Hematopoietic multipotent progenitor cell treated with erythropoietin and hydrocortisone succinate and interleukin-3 and kit ligand, for 17 days (in vitro differentiated cells): ENCODE data around the gene FCMR.

Experiments
- DNase-seq: peaks from one replicate; pipeline ENCODE4 v3.0.0-alpha.2; 2015; ENCODE audit warnings: low spot score

Gene FCMR

DNA sequence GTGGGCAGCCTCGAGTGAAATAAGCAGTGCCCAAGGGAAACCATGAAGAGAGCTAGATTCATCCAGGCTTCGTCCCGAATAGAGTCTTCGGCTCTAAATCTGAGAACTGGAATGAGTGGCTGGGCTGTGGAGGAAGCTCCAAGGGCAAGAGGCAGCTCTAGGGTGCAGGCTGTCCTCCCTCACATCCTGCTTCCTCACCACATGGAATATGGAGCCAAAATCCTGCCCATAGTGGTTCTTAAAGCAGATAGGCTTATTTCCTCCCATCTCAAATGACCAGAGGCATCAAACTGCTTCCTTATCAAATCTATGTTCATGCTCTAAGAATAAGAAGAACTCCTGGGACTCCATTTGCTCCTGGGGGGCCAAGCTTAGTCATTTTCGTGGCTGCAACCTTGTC is 22.0 kb downstream of the FCMR start:
- no peak for DNase-seq

DNA sequence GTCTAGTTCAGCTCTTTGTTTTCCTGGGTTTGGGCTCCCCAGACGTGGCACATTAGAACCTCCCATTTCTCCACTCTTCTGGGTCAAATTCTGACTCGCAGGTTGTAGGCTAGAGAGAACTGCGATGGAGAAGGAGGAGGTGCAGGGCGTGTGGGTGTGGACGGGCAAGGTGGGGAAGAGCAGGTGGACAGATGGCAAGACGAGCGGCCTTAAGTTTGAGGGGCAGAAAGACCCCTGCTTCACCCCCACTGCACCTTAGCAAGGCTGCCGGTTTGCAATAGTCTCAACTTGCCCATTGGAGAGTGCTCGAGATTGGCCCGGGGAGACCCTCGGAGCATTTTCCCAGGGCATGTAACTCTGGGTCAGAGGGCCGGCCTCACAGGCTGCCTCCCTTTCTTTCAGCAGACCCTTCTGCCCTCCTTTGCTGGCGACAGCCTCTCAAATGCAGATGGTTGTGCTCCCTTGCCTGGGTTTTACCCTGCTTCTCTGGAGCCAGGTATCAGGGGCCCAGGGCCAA is 22.8 kb downstream of the FCMR start:
- no peak for DNase-seq

DNA sequence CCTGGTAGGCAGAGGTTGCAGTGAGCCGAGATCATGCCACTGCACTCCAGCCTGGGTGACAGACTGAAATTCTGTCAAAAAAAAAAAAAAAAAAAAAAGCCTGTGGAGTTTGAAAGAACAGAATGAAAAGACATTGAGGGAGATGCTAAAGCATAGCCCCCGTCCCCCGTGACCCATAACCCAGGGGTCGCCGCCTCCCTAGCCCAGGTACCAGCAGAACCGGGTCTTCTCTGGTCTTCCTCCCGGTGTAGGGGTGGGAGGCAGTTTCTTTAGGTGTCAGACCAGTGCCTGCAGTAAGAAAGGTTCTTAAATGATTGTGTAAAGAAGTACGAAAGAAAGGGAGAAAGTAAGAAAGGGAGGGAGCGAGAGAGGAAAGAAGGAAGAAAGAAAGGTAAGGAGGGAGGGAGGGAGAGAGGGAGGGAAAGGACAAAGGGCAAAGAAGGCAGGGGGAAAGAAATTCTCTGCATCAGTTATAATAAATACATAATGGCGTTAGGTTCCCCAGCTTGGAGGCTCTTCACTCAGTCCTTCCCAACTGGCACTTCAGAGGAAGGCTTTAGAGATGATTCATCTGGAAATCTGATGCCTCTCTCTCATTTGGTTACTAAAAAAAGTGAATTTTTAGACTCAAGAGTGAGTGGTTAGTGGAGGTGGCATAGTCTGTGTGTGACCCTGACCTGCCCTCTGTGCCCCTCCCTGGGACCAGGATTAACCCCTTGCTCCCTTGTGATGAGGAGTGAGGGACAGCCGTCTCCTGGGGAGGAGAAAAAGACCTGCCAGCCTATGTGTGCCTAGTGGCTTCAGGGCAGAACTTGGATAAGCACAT is 23.4 kb downstream of the FCMR start:
- no peak for DNase-seq

DNA sequence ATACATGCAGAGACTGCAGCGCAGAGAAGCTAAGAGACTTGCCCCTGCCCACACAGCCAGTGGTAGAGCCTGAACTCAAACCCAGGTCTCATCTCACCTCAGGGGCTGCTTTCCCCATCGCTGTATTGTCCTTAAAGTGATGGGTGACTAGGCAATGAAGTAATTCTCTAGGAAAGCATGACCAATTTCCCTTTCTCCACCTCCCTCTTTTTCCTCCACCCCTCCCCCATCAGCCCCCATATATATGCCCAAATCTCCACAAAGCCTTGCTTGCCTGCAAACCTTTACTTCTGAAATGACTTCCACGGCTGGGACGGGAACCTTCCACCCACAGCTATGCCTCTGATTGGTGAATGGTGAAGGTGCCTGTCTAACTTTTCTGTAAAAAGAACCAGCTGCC is 24.6 kb downstream of the FCMR start, which contains the start of gene IL24:
Gene IL24 (plus strand): TSS at position 269 of the 400 bp plus-strand sequence. CDS start 390 bp downstream, outside the sequence.
- DNase-seq, result no peak

DNA sequence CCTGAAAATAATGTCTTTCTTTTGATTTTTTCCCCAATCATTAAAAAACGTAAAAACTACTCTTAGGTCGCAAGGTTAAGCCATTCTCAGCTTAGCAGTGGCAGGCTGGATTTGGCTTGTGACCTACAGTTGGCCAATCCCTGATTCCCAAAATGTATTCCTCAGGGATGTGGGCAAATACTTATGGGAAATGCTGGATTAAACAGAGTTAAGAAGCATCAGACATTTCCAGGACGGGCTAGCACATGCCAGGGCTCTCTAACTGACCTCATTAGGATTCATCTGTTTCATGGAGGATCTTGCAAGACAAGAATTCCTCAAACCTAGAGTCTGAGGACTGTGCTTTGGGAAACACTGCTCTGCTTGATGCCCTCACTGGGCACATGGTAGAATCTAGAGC is 25.5 kb downstream of the FCMR start:
- no peak for DNase-seq

DNA sequence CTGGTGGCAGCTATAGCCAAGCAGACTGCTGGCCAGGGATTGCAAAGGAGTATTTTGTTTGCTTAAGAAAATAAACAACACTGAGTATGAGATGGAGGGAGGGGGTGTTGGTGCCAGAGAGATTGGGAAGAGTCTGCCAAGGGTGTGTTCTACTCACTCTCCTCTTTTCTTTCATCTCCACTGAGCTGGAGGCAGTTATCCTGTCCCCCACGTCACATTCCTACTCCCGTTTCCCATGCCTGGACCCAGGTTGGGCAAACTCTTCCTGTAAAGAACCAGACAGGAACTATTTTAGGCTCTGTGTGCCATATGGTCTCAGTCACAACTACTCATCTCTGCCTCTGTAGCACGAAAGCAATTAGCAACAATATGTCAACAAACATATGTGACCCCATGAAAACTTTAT is 25.9 kb downstream of the FCMR start:
- DNase-seq, result no peak

DNA sequence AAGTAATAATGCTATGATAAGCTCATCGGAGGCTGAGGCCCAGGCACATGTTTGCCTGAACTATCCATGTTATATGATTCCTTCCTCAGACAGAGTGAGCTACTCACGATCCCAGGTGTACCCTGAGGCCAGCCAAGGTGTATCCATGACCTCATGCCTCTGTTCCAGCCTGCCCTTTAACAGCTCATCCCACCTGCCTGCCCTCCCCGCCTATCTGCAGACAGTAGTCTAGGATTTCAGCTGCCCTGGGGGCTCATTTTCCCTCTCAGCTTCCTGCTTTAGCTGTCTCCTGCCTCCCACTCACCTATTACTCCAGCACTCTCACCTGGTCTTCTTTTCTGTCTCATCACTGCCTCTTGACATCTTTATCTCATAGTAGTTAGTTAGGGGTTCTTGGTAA is 26.4 kb downstream of the FCMR start:
- DNase-seq, result no peak

DNA sequence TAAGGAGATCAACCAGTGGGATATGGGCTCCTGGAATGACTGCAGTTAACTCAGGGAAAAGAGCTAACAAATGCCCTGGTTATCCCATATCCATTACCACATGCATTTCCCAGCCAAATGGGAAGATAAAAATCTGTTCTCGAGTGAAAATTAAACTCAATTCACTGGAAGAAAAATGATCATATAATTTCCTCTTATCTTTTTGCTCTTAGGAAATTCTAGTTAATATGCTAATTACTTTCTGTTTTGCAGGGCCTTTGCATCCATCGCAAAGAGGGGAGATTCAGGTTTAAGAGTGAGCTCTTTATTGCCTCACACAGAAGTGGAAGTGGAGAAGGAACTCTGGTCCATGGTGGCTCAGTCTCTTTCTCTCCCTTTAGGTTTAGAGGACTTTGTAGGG is 28.4 kb downstream of the FCMR start:
- no peak for DNase-seq

DNA sequence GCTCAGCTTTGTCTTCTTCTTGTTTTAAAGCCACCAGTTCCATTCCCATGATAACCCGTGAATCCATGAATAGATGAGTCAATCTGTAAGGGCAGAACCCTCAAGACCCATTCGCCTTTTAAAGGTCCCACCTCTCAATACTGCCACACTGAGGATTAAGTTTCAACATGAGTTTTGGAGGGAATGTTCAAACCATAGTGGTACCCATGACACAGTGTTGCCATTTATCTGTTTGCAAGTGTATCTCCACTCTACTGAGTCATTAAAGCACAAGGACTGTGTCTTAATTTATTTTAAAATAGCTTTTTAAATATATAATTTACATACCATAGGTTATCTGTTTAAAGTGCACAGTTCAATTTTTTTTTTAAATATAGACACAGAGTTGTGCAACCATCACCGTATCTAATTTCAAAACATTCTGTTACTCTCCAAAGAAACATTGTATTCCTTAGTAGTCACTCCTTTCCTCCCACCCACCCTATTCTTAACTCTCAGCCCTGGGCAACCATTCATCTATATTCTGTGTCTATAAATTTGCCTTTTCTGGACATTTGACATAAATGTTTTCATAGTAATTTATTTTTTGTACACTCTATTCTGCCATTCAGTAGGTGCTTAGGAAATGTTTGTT is 29.3 kb downstream of the FCMR start:
- no peak for DNase-seq

DNA sequence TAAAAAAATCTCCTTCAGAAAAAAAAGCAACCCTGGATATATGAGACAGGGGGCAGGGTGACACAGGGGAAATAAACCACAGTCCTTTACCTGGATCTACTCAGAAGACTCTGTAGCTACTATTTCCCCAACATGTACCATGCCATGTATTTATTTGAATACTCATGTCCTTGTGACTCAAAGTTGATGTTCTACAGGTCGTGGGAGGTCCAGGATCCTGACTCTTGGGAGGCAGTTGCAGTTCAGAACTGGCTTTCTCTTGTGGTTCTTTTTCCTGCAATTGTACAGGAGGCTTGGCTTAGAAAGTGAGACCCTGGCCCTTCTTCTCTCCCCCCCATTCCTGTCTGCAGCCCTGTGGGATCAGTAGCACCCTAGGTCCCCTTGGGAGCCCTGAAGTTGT is 30.3 kb downstream of the FCMR start:
- DNase-seq, result no peak

DNA sequence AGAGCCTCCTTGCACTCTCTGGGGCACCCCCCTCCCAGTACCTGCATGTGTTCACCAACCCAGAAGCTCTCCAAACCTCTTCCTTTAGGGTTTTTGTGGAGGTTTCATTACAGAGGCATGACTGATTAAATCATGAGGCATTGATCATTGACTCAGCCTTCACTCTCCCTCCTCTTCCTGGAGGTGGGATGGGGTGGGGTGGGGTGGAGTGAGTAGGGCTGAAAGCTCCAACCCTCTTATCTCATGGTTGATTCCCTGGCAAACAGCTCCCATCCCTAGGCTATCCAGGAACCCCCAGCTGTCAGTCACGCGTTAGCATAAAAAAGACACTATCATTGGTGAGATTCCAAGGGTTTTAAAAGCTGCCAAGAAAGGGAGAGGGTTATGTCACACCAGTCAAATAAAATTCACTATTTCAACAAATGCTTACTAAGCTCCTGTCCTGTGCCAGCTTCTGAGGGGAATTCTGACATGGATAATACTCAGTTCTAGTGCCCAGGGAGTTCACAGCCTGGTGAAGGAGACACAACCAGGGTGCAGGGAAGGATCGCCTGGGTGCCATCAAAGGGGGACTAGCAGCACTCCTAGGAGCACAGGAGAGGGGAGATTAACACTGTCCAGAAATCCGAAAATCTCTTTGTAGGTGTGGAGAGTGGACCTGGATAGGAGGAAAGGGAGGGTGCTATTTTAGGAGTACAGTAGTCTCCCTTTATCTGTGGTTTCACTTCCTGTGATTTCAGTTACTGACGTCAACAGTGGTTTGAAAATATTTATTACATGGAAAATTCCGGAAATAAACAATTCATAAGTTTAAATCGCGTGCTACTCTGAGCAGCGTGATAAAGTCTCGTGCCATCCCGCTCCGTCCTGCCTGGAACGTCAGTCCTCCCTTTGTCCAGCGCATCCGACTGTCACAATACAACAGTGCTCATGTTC is 31.3 kb downstream of the FCMR start:
- no peak for DNase-seq

DNA sequence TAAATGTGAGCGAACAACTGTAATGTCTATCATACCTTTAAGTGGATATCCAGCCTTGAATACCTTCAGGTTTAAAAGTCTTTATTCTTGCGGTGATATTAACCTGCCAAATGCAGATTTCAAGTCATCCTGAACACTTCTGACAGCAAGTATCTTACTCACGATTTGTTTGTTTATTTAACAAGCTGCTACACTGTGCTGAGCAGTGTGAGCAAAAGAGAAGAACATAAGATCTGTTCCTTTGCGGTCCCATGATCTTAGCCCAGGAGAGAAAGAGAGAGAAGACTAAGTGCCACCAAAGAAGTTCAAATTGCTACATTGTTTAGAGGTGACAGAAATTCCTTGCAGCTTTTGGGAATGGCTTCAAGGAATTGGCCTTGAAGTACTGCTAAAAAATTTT is 34.0 kb downstream of the FCMR start:
- DNase-seq, result no peak

DNA sequence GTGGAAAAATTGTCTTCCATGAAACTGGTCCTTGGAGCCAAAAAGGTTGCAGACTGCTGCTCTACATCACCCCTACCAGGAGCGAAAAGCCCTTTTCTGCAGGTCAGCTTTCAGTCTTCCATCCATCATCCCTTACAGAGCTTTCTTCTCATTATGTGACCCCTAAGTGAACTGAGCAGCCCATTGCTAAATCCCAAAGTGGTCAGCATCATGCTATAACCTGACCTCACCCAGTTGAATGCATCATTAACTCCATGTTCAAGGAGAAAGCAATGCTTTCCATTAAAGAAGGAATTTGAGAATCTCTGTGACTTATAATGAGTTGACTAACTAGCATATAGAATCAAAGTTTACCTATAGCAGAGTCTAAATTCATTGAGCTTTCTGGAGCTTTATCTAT is 34.9 kb downstream of the FCMR start:
- DNase-seq, result no peak

DNA sequence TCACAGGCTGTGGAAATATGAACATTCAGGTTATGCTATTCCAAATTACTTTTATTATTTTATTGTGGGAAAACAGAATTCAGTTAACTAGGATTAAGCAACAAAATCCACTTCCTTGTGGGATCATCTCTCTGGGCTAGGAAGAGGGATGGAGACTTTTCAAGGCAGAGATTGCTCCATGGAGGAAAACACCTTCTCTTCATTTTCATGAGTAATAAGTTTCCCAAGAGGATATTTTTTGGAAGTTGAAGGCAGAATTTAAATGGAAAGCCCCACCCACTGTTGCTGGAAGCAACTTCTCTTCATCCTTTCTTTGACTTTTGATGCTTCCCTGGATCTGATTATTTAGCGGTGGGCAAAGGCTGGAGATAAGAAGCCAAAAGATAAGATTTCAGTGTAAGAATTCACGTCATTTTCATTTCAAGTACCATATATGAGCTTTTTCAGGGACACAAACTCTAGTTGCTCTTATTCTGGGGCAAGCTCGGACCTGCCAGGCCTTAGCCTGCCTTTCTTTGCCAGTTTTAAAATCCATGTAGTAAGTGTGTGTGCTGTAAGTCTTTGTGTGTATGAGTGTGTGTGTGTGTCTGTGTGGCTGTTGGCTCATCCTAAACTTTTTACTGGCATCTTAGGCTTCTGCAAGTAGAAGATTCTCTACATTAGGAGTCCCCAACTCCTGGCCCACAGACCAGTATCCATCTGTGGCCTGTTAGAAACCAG is 36.2 kb downstream of the FCMR start:
- no peak for DNase-seq

DNA sequence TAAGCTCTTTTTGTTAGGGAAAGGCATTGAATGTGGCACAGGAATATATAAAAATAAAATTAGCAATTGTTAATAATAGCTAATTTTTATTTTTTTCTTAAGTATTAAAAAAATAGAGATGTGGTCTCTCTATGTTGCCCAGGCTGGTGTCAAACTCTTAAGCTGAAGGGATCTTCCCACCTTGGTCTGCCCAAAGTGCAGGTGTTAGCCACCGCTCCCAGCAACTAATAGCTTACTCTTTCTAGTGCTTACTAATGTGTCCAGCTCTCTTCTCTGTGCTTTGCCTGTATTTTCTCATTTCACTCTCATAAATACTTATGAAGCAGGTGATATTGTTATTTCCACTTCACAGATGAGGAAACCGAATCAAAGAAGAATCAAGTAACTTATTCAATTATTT is 37.9 kb downstream of the FCMR start:
- DNase-seq, result no peak

DNA sequence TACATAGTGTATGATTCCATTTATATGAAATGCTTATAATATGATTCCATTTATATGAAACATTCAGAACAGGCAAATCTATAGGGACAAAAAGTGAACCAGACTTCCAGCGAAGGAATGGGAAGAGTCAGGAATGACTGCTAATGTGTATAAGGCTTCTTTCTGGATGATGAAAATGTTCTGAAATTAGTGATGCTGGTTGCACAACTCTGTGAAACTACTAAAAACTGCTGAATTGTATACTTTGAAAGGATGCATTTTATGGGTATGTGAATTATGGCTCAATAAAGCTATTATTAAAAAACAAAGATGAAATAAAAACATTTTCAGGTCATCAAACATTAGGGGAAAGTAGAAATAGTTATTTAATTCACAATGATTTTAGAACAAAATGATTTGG is 38.6 kb downstream of the FCMR start:
- DNase-seq, result no peak

DNA sequence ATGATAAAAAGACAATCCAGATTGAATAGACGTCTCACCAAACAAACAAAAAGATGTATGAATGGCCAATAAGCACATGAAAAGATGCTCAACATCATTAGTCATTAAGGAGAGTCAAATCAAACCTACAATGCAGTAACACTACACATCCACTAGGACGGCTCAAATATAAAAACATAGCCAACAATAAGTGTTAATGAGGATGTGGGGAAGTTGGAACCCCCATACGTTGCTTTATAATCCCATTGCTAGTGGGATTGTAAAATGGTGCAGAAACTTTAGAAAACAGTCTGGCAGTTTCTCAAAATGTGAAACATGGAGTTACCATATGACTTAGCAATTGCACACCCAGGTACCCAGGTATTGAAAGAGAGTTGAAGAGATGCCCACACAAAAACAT is 39.2 kb downstream of the FCMR start:
- DNase-seq, result no peak

DNA sequence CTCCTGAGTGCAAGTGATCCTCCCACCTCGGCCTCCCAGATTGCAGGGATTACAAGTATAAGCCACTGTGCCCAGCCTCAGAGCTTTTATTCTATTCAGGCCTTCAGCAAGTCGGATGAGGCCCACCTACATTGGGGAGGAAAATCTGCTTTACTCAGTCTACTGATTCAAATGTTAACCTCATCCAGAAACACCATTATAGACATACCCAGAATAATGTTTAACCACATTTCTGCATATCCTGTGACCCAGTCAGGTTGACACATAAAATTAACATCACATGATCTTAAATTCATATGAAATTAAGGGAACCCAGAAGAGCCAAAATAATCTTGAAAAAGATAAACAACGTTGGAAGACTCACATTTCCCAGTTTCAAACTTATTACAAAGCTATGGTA is 41.4 kb downstream of the FCMR start:
- DNase-seq, result no peak

DNA sequence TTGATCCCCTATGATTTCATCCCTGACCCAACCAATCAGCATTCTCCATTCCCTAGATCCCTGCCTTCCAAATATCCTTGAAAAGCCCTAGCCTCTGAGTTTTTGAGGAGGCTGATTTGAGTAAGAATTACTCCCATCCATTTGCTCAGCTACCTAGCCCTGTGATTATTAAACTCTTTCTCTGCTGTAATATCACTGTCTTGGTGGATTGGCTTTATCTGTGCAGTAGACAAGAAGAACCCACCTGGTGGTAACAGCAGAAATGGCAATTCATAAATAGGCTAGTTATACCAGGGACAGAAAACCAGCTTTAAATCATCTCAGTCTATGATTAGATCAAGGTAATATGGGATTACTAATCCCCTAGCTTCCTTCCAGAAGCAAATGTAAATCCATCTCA is 43.3 kb downstream of the FCMR start:
- no peak for DNase-seq

DNA sequence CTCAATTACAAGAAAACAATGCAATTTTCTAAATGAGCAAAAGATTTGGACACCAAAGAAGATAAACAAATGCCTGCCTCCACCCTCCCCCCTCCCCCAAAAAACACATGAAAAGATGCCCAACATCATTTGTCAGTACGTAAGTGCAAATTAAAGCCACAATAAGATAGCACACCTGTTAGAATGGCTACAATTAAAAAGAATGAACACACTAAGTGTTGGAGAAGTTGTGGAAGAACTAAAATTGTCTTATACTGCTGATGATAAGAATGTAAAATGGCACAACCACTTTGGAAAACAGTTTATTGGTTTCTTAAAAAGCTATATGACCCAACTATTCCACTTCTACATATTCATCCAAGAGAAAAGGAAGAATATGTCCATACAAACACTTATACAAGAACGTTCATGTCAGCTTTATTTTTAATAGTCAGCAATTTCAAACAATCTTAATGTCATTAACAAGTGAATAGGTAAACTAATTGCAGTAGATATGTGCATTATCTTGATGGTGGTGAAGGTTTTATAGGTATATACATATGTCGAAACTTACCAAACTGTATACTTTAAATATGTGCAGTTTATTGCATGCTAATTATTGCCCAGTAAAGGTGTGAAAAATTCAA is 45.9 kb downstream of the FCMR start:
- no peak for DNase-seq

DNA sequence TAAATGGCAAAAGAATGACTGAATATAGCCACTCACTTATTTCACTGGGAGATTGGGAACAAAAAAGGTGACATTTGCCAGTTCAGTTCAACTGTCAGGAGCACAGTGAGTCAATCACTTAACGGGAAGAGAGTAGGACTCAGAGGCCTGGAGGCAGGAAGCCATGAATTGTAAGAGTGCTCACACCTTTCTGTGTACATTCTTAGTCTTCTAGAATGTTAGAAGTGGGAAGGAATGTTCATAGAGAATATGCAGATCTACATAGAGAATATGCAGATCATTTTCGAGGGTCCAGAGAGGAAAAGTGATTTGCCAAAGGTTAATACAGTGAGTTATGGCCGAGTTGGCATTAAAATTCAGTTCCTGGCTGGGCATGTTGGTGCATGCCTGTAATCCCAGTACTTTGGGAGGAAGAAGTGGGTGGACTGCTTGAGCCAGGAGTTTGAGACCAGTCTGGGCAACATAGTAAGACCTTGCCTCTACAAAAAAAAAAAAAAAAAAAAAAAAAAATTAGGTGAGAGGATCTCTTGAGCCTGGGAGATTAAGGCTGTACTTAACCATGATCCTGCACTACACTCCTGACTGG is 48.0 kb downstream of the FCMR start:
- no peak for DNase-seq
